ENCODE results near the gene SUPT6H.

The SUPT6H gene

DNA sequence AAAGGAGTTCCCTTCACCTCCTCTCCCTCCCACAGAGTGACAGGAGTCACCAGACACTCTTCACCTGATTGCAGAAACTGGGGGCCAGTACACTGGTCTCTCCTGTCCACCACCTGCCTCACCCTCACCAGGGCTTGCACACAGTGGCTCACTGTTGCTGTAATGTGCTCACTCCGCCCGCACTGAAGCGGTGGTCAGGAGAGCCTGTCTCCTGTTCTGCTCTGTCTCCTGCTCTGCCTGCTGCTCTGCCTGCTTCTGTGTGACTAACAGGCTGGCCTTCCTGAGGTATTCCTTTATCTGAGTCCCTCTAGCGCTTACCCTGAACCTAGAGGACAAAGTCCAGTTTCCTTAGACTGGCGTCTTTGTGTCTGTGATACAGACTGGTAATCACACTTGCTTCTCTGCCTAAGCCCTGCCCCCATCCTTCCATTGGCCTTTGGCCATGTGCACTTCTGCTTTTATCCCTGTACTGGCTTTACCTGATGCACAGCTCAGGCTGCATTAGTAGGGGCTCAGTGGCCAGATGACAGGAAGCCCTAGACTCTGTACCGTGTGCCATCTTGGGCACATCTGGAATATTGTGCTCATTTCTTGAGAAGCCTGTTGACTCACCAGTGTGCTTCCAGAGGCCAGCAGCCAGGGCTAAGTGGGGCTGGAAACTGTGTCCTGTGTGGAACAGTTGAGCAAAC lies 36.4 kb downstream of the SUPT6H start:
- TF ChIP-seq, protein P1, sequence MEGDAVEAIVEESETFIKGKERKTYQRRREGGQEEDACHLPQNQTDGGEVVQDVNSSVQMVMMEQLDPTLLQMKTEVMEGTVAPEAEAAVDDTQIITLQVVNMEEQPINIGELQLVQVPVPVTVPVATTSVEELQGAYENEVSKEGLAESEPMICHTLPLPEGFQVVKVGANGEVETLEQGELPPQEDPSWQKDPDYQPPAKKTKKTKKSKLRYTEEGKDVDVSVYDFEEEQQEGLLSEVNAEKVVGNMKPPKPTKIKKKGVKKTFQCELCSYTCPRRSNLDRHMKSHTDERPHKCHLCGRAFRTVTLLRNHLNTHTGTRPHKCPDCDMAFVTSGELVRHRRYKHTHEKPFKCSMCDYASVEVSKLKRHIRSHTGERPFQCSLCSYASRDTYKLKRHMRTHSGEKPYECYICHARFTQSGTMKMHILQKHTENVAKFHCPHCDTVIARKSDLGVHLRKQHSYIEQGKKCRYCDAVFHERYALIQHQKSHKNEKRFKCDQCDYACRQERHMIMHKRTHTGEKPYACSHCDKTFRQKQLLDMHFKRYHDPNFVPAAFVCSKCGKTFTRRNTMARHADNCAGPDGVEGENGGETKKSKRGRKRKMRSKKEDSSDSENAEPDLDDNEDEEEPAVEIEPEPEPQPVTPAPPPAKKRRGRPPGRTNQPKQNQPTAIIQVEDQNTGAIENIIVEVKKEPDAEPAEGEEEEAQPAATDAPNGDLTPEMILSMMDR (IDR thresholded peaks at IDR 0.05; ENCODE audit: extremely low read depth, insufficient read depth, missing control alignments) = no peak
- no peak for DNase-seq (ENCODE audit: low spot score)
- in situ Hi-C loops (cut with MboI; ENCODE audit: low pct_unique_long_range_greater_than_20kb, low sequenced_read_pairs, unreplicated experiment) = no loop called here

GRCh38 chr17:28700278-28700677 lies 38.3 kb downstream of the SUPT6H start:
- in situ Hi-C loops (cut with MboI; ENCODE audit: low pct_unique_long_range_greater_than_20kb, low sequenced_read_pairs, unreplicated experiment) = no loop called here

DNA sequence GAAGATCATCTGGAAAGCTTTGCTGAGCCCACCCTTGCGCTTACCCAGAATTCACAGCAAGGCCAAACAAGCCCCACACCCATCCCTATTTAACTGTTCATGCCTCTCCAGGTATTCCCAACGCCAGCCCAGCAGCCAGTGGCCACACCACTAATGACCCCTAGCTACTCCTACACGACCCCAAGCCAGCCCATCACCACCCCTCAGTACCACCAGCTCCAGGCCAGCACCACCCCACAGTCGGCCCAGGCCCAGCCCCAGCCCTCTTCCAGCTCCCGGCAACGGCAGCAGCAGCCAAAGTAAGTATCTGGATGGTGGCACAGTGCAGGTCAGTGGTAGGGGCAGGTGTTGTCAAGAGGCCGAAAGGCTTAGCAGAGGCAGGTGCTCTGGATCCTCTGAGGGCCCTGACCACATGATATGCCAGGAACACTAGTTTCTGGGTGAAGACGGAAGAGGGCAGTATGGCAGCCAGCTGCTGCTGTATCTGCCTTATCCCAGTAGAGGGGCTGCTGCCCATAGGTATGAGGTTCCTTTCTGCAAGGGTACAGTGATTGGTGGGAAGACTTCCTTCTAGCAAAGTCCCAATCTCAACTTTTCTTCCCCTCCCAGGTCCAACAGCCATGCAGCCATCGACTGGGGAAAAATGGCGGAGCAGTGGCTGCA lies 39.0 kb downstream of the SUPT6H start:
- in situ Hi-C loops (cut with MboI; ENCODE audit: low pct_unique_long_range_greater_than_20kb, low sequenced_read_pairs, unreplicated experiment) = no loop called here
- DNase-seq (ENCODE audit: low spot score) = no peak
- TF ChIP-seq, protein P1 (IDR thresholded peaks at IDR 0.05; ENCODE audit: extremely low read depth, insufficient read depth, missing control alignments) = no peak

More at GRCh38 chr17:28700278-28700677, 38.3 kb downstream of the SUPT6H start:
- TF ChIP-seq, protein P1 (IDR thresholded peaks at IDR 0.05; ENCODE audit: extremely low read depth, insufficient read depth, missing control alignments) = no peak
- DNase-seq (ENCODE audit: low spot score) = no peak

- DNase-seq (ENCODE audit: low spot score) = no peak
- in situ Hi-C loops (cut with MboI; ENCODE audit: low pct_unique_long_range_greater_than_20kb, low sequenced_read_pairs, unreplicated experiment) = no loop called here
Observed at GRCh38 chr17:28702026-28702751, 40.2 kb downstream of the SUPT6H start.

GRCh38 chr17:28702752-28703150 lies 40.7 kb downstream of the SUPT6H start:
- in situ Hi-C loops (cut with MboI; ENCODE audit: low pct_unique_long_range_greater_than_20kb, low sequenced_read_pairs, unreplicated experiment) = no loop called here
- DNase-seq (ENCODE audit: low spot score) = no peak
- TF ChIP-seq, protein P1 (IDR thresholded peaks at IDR 0.05; ENCODE audit: extremely low read depth, insufficient read depth, missing control alignments) = no peak

More at GRCh38 chr17:28702026-28702751, 40.2 kb downstream of the SUPT6H start:
- TF ChIP-seq, protein P1 (IDR thresholded peaks at IDR 0.05; ENCODE audit: extremely low read depth, insufficient read depth, missing control alignments) = no peak

DNA sequence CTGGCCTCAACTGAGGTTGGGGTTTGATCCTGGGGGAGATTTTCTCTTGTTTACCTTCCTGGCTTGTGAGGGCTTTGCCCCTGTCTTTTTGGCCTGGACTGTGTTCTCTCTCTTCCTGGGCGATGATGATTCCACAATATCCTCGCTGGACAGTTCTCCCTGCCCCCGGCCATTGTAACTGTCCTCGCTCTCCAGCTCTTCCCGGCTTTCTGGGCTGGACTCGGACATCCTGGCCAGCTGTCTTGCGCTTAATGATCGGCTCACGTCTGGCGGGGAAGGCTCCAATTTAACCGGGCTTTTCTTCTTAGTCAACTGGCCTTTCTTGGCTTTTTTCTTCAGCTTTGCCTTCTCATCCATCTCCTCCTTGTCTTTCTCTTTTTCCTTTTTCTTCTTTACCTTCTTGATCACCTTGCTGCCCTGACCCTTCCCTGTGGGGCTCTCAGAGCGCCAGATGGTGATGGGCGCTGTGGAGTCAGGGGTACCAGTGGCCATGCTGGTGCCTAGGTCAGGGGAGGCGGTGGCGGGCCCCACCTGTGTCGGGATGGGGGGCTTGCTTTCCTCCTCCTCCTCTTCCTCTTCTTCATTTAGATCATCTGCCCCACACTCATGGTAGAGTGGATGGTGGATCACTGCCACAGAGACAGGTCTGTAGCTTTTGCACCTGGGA lies 41.7 kb downstream of the SUPT6H start:
- no peak for DNase-seq (ENCODE audit: low spot score)
- TF ChIP-seq, protein P1 (IDR thresholded peaks at IDR 0.05; ENCODE audit: extremely low read depth, insufficient read depth, missing control alignments) = no peak
- in situ Hi-C loops (cut with MboI; ENCODE audit: low pct_unique_long_range_greater_than_20kb, low sequenced_read_pairs, unreplicated experiment) = no loop called here

Data from GM13977 (cell line).